Psoas muscle (tissue), 8 donors: ENCODE results near the gene CNOT2. TPM values are rescaled to one million over a fixed set of nuclear protein-coding genes. Genes with fewer than 3 reads are reported as not detected.

Experiments
- ATAC-seq, 4 donors: fragments of 200-7000 bp; cut with Tn5 transposase; one replicate each; pipeline ENCODE4 v1.9.1; 2020; ENCODE audit warnings: moderate library complexity in 3 of 4, mild to moderate bottlenecking in 2 of 4
- DNase-seq, 2 donors: peaks; one replicate each; pipeline ENCODE4 v3.0.0-alpha.2; 2020
- H3K27ac ChIP-seq: fragments of 200-600 bp; one replicate; pipeline ENCODE4 v1.8.0; 2022
- H3K27me3 ChIP-seq, 3 donors: fragments of 200-600 bp in 1 of 3; one replicate each; pipeline versions ENCODE4 v1.6.1 to v1.8.0; 2013 to 2022; ENCODE audit warnings: low read length in 2 of 3, mild to moderate bottlenecking in 2 of 3, moderate library complexity in 1 of 3; ENCODE audit not compliant: insufficient read depth in 3 of 3
- H3K36me3 ChIP-seq, 2 donors: fragments of 200-600 bp in 1 of 2; one replicate each; pipeline versions ENCODE4 v1.6.1 to v1.8.0; 2013 to 2022; ENCODE audit warnings: low read depth in 1 of 2, mild to moderate bottlenecking in 1 of 2, moderate library complexity in 1 of 2; ENCODE audit not compliant: insufficient read depth in 1 of 2
- H3K4me1 ChIP-seq: fragments of 200-600 bp; one replicate; pipeline ENCODE4 v1.8.0; 2022
- H3K4me3 ChIP-seq: fragments of 200-600 bp; one replicate; pipeline ENCODE4 v1.8.0; 2022; ENCODE audit warnings: mild to moderate bottlenecking
- H3K9me3 ChIP-seq: fragments of 200-600 bp; one replicate; pipeline ENCODE4 v1.8.0; 2022
- CTCF ChIP-seq: fragments of 200-600 bp; IDR thresholded peaks from one replicate; pipeline ENCODE4 v1.8.0; 2022; ENCODE audit warnings: antibody characterized with exemption
- WGBS, 3 donors: extraction: QIAGEN DNeasy Blood & Tissue Kit; methylation state at CpG; one replicate each; pipeline versions ENCODE4 v1.1.6 to v1.1.7; 2013; 5-methylcytosine and 5-hydroxymethylcytosine counted together
- intact Hi-C, 2 donors: fragments of 100-400 bp; cut with DNase I; formaldehyde crosslinking; loops; one replicate each; pipeline versions ENCODE4 v1.11.0 to v1.14.2; 2022
- polyA plus RNA-seq, 3 donors: library from polyadenylated mRNA; stranded (reverse); fragments of 200-250 nt; gene quantifications; one replicate each; pipeline ENCODE4 v1.2.3, GENCODE V29; 2013
- total RNA-seq, 4 donors: library from RNA; stranded (reverse); fragmentation: NEBNext Ultra II Directional in 2 of 4; extraction: Animal tissue kit (Norgen Biotek cat#: 25700) in 2 of 4; gene quantifications; one replicate each; pipeline versions ENCODE4 v1.2.1 to v1.2.4, GENCODE V29; 2021 to 2023
- donor health status: healthy with polysubstance abuse.
- donor health status: DM: no; HTN: no; CAD: no; lungs with moderate emphysema.
- donor health status: Bipolar disorder and iron deficiency.
- donor health status: healthy.
- donor health status: DM: yes; HTN: yes; CAD: no.
- donor health status: DM: no; HTN: no; CAD: no.
- donor health status: DM: no; HTN: no; CAD: no.
- donor health status: DM: yes; HTN: yes; CAD: no.

CNOT2 gene
- total and polyA plus RNA-seq, 7 donors: 28.5 to 46.3 (median 34.7) TPM

GRCh38 chr12:70367258-70368141 lies 124.3 kb downstream of the CNOT2 start:
- peak overlapping the region; percentile 76 for H3K4me3 ChIP-seq
- no peaks in the 10 kb centered on the region for H3K9me3 ChIP-seq
- no peak for ATAC-seq
- TF ChIP-seq CTCF: no peak
- H3K27ac ChIP-seq: no peak overlapping the region
- H3K4me1 ChIP-seq: peaks cover 8% of the 10 kb centered on the region
- DNase-seq: no peak
- no peaks in the 10 kb centered on the region for H3K36me3 ChIP-seq
- intact Hi-C loops: loop anchor here in 1 of 2 donors (5.0 to 10.0 kb wide), 2 partner anchors 125 to 473 kb away; partner anchors contain the start of gene CNOT2
- WGBS, 3 donors: 5 to 11% (median 8%) methylated on average over 21 of the region's 21 CpGs
- peaks cover 0 to 45% (median 0%) of the 10 kb centered on the region in 3 donors for H3K27me3 ChIP-seq

GRCh38 chr12:70372881-70373280 lies 129.6 kb downstream of the CNOT2 start:
- no peaks in the 10 kb centered on the region for H3K9me3 ChIP-seq
- ATAC-seq (no peak), DNase-seq (no peak)
- H3K4me3 ChIP-seq: no peak overlapping the region
- H3K4me1 ChIP-seq: no peaks in the 10 kb centered on the region
- H3K27ac ChIP-seq: no peak overlapping the region
- WGBS, 3 donors: 94 to 98% (median 95%) methylated on average over 3 of the region's 3 CpGs
- intact Hi-C loops: no loop called here
- TF ChIP-seq CTCF: no peak
- H3K27me3 ChIP-seq: no peaks in the 10 kb centered on the region
- H3K36me3 ChIP-seq: no peaks in the 10 kb centered on the region

GRCh38 chr12:70379846-70380245 lies 136.6 kb downstream of the CNOT2 start:
- Histone ChIP-seq H3K9me3 (no peaks in the 10 kb centered on the region), H3K4me1 (no peaks in the 10 kb centered on the region), H3K36me3 (no peaks in the 10 kb centered on the region), H3K27ac (no peak overlapping the region), H3K4me3 (no peak overlapping the region), H3K27me3 (no peaks in the 10 kb centered on the region)
- TF ChIP-seq CTCF: no peak
- intact Hi-C loops: no loop called here
- ATAC-seq (no peak), DNase-seq (no peak)
- 91 to 97% (median 93%) methylated on average over 1 of the region's 1 CpG for WGBS, 3 donors

- DNase-seq (no peak), ATAC-seq (no peak)
- no peak overlapping the region for H3K27ac ChIP-seq
- intact Hi-C loops: no loop called here
- TF ChIP-seq CTCF: no peak
- H3K4me3 ChIP-seq: no peak overlapping the region
- no peaks in the 10 kb centered on the region for H3K4me1 ChIP-seq
- WGBS, 3 donors: 94 to 97% (median 95%) methylated on average over 4 of the region's 4 CpGs
- no peaks in the 10 kb centered on the region for H3K27me3 ChIP-seq
- H3K36me3 ChIP-seq: no peaks in the 10 kb centered on the region
- no peaks in the 10 kb centered on the region for H3K9me3 ChIP-seq
Measured at GRCh38 chr12:70383484-70383883, 140.3 kb downstream of the CNOT2 start.
